Fibroblast of lung (primary cell): ENCODE results near the gene MRGPRE. TPM values are rescaled to one million over a fixed set of nuclear protein-coding genes. Genes with fewer than 3 reads are reported as not detected.

Source experiments
- DNase-seq, 2 donors: peaks; one replicate each; pipeline versions ENCODE4 v3.0.0 to v3.0.0-alpha.2; 2010; ENCODE audit warnings: low read depth in 2 of 2
- H2AFZ ChIP-seq: 2 replicates; pipeline ENCODE4 v1.5.1; 2012; ENCODE audit warnings: low read length, control low read depth, inconsistent platforms
- H3K27ac ChIP-seq: 2 replicates; pipeline ENCODE4 v1.5.1; 2011; ENCODE audit warnings: low read length, control low read depth; ENCODE audit not compliant: insufficient read depth
- H3K27me3 ChIP-seq: 2 replicates; pipeline ENCODE4 v1.5.1; 2011; ENCODE audit warnings: mild to moderate bottlenecking, low read length; ENCODE audit not compliant: control insufficient read depth, insufficient read depth
- H3K36me3 ChIP-seq: 2 replicates; pipeline ENCODE4 v1.5.1; 2011; ENCODE audit warnings: low read length; ENCODE audit not compliant: control insufficient read depth, insufficient read depth
- H3K4me1 ChIP-seq: 2 replicates; pipeline ENCODE4 v1.5.1; 2011; ENCODE audit warnings: low read length; ENCODE audit not compliant: control insufficient read depth, insufficient read depth; ENCODE audit errors: extremely low read depth
- H3K4me2 ChIP-seq: 2 replicates; pipeline ENCODE4 v1.5.1; 2011; ENCODE audit warnings: low read length, control low read depth; ENCODE audit not compliant: insufficient read depth; ENCODE audit errors: extremely low read depth
- H3K4me3 ChIP-seq, 4 experiments: fragments of 200-600 bp in 1 of 4; sonication (generic) in 1 of 4; replicated peaks in 1 of 4; 2 replicates each; pipeline ENCODE4 v1.5.1; 2011 to 2016; ENCODE audit warnings: low read length in 4 of 4, low read depth in 3 of 4, mild to moderate bottlenecking in 3 of 4, control low read depth in 2 of 4, inconsistent platforms in 1 of 4, mixed read lengths in 1 of 4; ENCODE audit not compliant: insufficient read depth in 1 of 4; ENCODE audit errors: control extremely low read depth in 1 of 4
- H3K79me2 ChIP-seq: 2 replicates; pipeline ENCODE4 v1.5.1; 2012; ENCODE audit warnings: mild to moderate bottlenecking, low read length, inconsistent platforms; ENCODE audit not compliant: control insufficient read depth, insufficient read depth
- H3K9ac ChIP-seq: 2 replicates; pipeline ENCODE4 v1.5.1; 2011; ENCODE audit warnings: mild to moderate bottlenecking, low read length, control low read depth; ENCODE audit not compliant: insufficient read depth
- H3K9me3 ChIP-seq: 2 replicates; pipeline ENCODE4 v1.5.1; 2012; ENCODE audit warnings: low read depth, low read length; ENCODE audit not compliant: control insufficient read depth, insufficient read depth
- H4K20me1 ChIP-seq: 2 replicates; pipeline ENCODE4 v1.5.1; 2011; ENCODE audit warnings: low read length; ENCODE audit not compliant: control insufficient read depth, insufficient read depth; ENCODE audit errors: extremely low read depth
- EZH2 ChIP-seq: IDR thresholded peaks from 2 replicates; pipeline ENCODE4 v1.5.1; 2012; ENCODE audit warnings: low read length, control low read depth, mild to moderate bottlenecking; ENCODE audit errors: missing control alignments
- polyA plus RNA-seq, 2 donors: library from polyadenylated mRNA; depleted of rRNA in 1 of 2; stranded (reverse) in 1 of 2; unstranded in 1 of 2; fragments of >200 nt; gene quantifications; 2 replicates each; pipeline ENCODE4 v1.2.1, GENCODE V29; 2011 to 2012; ENCODE audit warnings: missing spikeins in 1 of 2
- total RNA-seq: library from RNA; depleted of rRNA; stranded (reverse); fragments of >200 nt; gene quantifications from 2 replicates; pipeline ENCODE4 v1.2.1, GENCODE V29; 2014
- TF ChIP-seq, protein P1 (sequence below), 2 donors: IDR thresholded peaks in 1 of 2; conservative IDR thresholded peaks in 1 of 2; 1 replicate in 1 of 2; 2 replicates in 1 of 2; pipeline ENCODE4 v1.5.1; 2011 to 2012; ENCODE audit warnings: low read length in 2 of 2, control low read depth in 1 of 2, inconsistent platforms in 1 of 2, low read depth in 1 of 2, mild to moderate bottlenecking in 1 of 2

The MRGPRE gene
- total and polyA plus RNA-seq, 2 donors (not counting 1 experiment from before 2014, with no cell fraction given): 0.17 TPM; not detected in 1

DNA sequence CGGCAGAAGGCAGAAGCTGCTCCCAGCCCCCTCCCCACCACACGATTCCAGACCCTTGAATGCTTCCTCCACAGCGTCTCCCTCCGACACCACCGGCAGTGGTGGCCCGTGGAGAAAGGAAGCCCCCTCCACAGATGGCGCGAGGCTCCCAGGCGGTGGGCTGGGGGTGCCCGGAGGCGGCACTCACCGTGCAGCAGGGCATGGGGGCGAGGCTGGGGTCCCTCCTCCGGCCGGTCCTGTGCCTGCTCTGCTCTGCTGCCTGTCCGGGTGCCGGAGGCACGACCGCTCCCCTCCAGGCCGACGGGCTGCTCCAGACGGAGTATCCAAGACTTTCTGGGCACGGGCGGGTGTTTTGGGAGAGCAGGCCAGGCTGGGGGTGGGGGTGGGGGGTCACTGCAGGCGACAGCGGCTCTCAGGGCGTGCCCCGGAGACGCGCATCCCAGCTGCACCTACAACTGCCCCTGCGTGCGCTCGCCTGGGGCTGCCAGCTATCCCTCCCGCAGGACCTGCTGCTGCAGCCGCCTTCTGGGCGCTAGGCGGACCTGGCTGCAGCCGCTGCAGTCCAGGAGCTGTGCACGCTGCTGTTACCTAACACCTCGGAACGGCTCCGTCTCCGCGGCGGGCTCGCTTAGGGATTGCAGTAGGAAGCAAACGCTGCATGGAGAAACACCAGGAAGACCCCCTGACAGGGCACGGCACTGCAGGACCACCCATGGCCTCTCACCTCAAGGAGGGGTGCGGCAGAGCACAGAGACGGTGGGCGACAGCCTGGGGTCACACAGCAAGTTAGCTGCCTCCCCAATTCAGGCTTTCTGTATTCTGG is 28.8 kb downstream of the MRGPRE start:
- Histone ChIP-seq H2AFZ (no peak overlapping the region), H3K4me2 (no peak overlapping the region), H3K79me2 (no peaks in the 10 kb centered on the region), H4K20me1 (no peaks in the 10 kb centered on the region), H3K27ac (no peak overlapping the region), H3K4me3 (no peak overlapping the region), H3K9ac (no peak overlapping the region), H3K36me3 (no peaks in the 10 kb centered on the region), H3K4me1 (no peaks in the 10 kb centered on the region), H3K9me3 (no peaks in the 10 kb centered on the region), H3K27me3 (peaks cover 28% of the 10 kb centered on the region)
- TF ChIP-seq, protein P1, sequence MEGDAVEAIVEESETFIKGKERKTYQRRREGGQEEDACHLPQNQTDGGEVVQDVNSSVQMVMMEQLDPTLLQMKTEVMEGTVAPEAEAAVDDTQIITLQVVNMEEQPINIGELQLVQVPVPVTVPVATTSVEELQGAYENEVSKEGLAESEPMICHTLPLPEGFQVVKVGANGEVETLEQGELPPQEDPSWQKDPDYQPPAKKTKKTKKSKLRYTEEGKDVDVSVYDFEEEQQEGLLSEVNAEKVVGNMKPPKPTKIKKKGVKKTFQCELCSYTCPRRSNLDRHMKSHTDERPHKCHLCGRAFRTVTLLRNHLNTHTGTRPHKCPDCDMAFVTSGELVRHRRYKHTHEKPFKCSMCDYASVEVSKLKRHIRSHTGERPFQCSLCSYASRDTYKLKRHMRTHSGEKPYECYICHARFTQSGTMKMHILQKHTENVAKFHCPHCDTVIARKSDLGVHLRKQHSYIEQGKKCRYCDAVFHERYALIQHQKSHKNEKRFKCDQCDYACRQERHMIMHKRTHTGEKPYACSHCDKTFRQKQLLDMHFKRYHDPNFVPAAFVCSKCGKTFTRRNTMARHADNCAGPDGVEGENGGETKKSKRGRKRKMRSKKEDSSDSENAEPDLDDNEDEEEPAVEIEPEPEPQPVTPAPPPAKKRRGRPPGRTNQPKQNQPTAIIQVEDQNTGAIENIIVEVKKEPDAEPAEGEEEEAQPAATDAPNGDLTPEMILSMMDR (conservative IDR thresholded peaks at IDR 0.05 in 1 of 2, IDR thresholded peaks at IDR 0.05 in 1 of 2; ENCODE audit: low read depth in 1 of 2, low read length in 2 of 2): no peak
- TF ChIP-seq EZH2: peak; percentile 55
- DNase-seq: peak in 1 of 2 donors; percentile 19

DNA sequence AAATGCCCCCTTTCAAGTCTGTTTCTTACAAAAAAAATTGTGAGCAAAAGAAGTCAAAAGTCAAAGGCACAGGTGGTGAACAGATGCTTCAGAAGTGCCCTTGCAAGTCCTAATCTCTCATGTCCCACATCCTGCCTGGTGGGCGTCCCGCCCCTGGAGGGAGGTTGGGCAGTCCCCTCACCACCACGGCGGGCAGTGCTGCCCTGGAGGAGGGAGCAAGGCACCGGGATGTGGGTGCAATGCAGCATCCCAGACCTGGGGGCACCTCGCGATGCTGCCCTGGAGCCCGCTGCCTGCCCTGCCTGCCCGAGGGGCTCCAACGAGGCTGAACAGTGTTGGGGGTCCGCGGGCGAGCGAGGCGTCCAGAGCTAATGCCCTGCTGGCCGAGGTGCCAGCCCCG is 29.5 kb downstream of the MRGPRE start:
- Histone ChIP-seq H3K79me2 (no peaks in the 10 kb centered on the region), H3K4me2 (no peak overlapping the region), H3K36me3 (no peaks in the 10 kb centered on the region), H3K9me3 (no peaks in the 10 kb centered on the region), H3K4me3 (no peak overlapping the region), H3K9ac (no peak overlapping the region), H4K20me1 (no peaks in the 10 kb centered on the region), H3K27ac (no peak overlapping the region), H2AFZ (no peak overlapping the region), H3K4me1 (no peaks in the 10 kb centered on the region), H3K27me3 (peaks cover 28% of the 10 kb centered on the region)
- no peak for DNase-seq
- TF ChIP-seq EZH2: peak; percentile 53
- TF ChIP-seq, protein P1 (conservative IDR thresholded peaks at IDR 0.05 in 1 of 2, IDR thresholded peaks at IDR 0.05 in 1 of 2; ENCODE audit: low read depth in 1 of 2, low read length in 2 of 2): no peak

DNA sequence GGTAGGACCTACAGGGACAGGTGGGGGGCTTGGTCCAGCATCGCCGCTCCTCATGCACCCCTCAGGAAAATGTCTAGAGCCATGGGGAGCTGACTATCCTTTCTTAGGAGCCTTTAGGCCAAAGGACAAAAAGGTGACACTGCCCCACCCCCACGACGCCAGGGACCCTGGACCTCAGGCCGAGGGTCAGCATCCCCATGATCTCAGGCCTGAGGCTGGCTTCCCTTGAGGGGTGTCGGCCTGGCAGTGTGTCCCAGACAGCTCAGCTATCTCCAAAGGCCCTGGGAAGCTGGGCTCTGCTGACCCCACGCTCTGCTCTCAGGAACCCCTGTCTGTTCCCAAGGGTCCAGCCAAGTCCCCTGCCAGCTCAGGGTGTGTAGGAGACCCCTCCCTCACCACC is 29.9 kb downstream of the MRGPRE start:
- Histone ChIP-seq H3K4me1 (no peaks in the 10 kb centered on the region), H3K36me3 (no peaks in the 10 kb centered on the region), H2AFZ (no peak overlapping the region), H3K4me2 (no peak overlapping the region), H3K9me3 (no peaks in the 10 kb centered on the region), H4K20me1 (no peaks in the 10 kb centered on the region), H3K79me2 (no peaks in the 10 kb centered on the region), H3K27me3 (peaks cover 28% of the 10 kb centered on the region), H3K9ac (no peak overlapping the region), H3K27ac (no peak overlapping the region), H3K4me3 (no peak overlapping the region)
- TF ChIP-seq, protein P1 (conservative IDR thresholded peaks at IDR 0.05 in 1 of 2, IDR thresholded peaks at IDR 0.05 in 1 of 2; ENCODE audit: low read depth in 1 of 2, low read length in 2 of 2): no peak
- TF ChIP-seq EZH2: no peak
- no peak for DNase-seq
